GM21576 (cell line): ENCODE data around the gene ADGRG6.

Experiments
- ATAC-seq: cut with Tn5 transposase; IDR thresholded peaks from one replicate; pipeline ENCODE4 v1.9.1; 2021; ENCODE audit warnings: mild to moderate bottlenecking, moderate library complexity; ENCODE audit not compliant: unreplicated experiment

ADGRG6 gene

GRCh38 chr6:142320366-142320765 is 18.6 kb downstream of the ADGRG6 start:
- no peak for ATAC-seq

DNA sequence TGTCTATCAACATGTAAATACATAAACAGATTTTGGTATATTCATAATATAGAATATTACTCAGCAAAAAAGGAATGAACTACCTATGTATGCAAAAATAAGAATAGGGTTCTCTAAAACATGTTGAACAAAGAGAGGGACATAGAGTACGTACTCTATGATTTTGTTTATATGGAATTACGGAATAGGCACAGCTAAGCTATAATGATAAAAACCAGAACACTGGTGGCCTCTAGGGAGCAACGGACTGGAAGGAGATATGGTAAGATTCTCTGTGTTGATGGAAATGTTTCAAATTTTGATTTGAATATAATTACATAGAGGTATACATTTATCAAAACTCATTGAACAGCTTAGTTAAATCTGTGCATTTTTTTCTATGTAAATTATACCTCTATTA is 19.6 kb downstream of the ADGRG6 start:
- no peak for ATAC-seq

DNA sequence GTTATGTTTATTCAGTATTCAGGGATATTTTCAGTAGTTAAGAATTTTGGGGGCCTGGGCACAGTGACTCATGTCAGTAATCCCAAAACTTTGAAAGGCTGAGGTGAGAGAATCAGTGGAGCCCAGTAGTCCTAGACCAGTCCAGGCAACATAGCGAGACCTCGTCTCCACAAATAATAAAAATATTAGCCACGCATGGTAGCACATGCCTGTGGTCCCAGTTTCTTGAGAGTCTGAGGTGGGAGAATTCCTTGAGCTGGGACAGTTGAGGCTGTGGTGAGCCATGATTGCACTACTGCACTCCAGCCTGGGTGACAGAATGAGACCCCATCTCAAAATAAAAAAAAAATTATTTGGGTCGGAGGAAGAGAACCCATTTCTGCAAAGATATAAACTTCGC is 20.3 kb downstream of the ADGRG6 start:
- no peak for ATAC-seq

DNA sequence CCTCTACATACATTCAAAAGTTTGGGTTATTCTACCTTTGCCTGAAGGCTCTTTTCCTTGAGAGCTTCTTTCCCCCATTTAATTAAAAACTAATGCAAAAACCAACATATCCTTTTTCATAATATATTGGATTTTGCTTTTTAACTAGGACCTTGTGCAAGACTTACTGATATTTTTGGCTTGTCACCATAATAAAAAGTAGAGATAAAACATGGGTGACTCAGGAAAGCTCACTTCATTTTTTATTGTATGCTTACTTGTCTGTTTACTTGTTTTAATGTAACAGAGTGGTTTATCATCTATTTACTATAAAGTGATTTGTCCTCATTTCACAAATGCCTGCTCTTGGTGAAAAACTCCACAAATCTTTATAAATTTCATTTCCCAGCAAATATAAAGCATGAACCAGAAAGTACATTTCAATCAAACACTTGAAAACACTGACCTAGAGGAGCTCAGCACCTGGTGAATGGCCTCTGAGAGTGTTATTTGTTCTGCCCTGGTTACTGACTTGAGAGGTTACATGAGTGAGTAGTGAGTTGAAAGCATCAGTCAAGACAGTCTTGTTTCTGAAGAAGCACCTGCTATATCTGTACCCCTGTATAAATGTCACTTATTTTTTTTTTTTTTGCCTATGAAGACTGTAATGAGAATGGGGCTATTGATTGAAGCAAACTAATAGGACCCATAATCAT is 20.8 kb downstream of the ADGRG6 start:
- no peak for ATAC-seq

GRCh38 chr6:142323377-142323776 is 21.6 kb downstream of the ADGRG6 start:
- ATAC-seq: no peak

GRCh38 chr6:142324111-142324510 is 22.3 kb downstream of the ADGRG6 start:
- no peak for ATAC-seq

- no peak for ATAC-seq
Observed at GRCh38 chr6:142325111-142325510, 23.3 kb downstream of the ADGRG6 start.

GRCh38 chr6:142326540-142326939 is 24.7 kb downstream of the ADGRG6 start:
- no peak for ATAC-seq

DNA sequence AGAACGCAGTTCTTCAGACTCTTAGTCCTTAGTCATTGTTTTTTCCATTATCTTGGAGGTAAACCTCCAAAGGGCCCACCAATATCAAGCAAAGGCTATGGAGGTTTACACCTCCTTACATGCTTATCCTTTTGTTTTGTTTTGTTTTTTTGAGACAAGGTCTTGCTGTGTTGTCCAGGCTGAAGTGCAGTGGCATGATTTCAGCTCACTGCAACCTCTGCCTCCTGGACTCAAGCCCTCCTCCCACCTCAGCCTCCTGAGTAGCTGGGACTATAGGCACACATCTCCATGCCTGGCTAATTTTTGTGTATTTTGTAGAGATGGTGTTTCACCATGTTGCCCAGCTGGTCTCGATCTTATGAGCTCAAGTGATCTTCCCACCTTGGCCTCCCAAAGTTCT is 26.3 kb downstream of the ADGRG6 start:
- ATAC-seq: no peak

GRCh38 chr6:142329486-142330113 is 27.8 kb downstream of the ADGRG6 start:
- no peak for ATAC-seq

DNA sequence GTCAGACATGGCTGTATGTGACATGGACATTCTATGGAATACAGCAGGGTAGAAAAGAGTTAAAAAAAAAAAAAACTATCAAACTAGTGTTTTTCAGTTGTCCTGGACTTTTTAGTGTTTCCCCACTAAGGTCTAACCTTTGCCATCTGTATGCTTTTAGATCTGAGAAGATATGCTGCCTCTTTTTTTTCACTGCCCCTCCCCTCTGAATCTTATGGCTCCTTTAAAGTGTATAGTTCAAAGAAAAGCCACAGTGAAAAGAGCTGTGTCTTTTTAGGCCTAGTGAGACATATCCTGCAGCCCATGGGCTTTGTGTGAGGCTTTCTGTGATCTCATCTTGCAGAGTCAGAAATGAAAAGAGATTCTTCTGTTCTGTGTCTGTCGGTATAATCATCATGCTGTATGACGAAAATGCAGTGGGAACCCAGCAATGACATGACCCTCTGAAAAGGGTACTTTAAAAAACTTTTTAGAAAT is 29.3 kb downstream of the ADGRG6 start:
- ATAC-seq: no peak

DNA sequence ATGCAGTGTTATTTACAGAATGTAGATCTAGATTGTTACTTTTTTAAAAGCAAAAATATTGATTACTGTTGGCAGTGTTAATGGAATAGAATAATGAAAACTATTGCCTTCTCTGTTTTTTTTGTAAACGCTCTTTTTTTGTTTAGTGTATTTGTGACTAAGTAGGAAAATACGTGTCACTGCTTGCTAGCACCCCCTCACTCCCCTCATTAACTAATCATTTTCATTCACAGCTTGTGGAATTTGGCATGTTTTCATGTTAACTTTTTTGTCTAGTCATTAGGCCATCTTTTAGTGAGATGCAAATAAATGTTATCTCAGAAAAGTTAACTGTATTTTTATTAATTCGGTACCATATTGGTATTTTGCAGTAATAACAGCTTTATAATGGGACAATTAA is 29.8 kb downstream of the ADGRG6 start:
- ATAC-seq: no peak

DNA sequence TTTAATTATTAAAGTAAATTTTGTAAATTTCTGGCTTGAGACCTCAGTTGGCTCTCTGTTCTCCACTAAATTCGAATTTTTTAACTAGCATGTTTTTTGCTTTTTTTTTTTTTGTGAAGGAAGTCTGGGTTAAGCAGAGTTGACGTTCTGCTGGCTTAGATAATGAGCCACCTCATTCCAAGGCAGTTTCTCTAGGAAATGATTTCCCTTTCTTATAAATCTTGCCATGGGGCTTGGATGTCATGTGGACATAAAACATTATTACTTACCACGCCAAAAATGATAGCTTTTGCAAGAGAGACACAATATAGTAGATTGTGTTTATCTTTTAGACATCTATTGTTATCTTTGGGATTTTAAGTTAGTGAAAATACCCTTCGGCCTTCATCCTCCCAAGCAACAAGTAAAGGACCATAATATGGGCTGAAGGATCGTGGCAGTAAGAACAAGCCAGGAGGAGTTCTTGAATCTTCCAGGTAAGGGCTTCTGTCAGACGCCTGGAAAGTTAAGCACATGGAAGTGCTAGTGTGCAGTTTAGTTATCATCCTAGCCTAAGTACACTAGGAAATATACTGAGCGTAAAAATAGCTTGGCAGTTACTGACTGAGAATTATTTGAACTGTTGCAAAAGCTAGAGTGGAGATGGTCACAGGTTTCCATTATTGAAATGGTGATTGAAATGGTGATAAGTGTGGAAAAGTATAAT is 30.7 kb downstream of the ADGRG6 start:
- no peak for ATAC-seq

- ATAC-seq: no peak
Observed at GRCh38 chr6:142333431-142333830, 31.6 kb downstream of the ADGRG6 start.

- no peak for ATAC-seq
Observed at GRCh38 chr6:142334294-142334693, 32.5 kb downstream of the ADGRG6 start.

- ATAC-seq: no peak
Observed at GRCh38 chr6:142335415-142335814, 33.6 kb downstream of the ADGRG6 start.

GRCh38 chr6:142336183-142336582 is 34.4 kb downstream of the ADGRG6 start:
- ATAC-seq: no peak

DNA sequence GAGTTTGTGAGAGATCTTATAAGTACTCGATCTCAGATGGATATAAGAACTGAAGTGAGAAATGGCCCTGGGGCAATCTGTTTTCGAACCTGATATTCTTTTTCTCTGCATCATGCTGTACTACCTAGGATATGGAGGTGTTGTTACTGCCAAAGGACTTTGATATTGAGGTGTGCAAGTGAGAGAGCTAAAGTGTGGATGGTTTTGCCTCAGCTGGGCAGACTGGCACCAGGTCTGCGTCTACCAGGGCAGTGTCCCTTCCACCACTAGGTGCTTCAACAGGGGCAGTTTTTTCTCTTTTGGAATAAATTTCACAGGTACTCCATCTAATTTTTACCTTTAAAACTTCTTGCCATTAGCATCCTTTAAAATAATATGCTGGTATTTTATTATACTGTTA is 35.0 kb downstream of the ADGRG6 start:
- no peak for ATAC-seq

DNA sequence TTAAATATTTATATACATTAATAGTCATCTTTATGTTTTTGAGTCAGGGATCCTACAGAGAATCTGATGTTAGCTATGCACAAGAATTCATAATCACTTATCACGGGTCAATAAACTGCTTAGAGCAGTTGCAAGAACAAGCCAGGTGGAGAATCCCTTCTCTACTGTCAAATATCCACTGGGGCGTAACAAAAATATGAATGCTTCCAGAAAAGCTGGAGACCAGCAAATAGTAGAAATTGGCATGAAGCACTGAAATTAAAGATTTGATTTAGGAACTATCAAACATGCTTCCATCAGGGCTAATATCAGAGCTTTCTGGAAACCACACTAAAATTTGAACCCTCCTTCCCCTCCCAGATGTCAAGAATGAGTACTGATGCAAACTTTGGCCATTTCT is 37.3 kb downstream of the ADGRG6 start:
- no peak for ATAC-seq

GRCh38 chr6:142339968-142340658 is 38.3 kb downstream of the ADGRG6 start:
- ATAC-seq: no peak

DNA sequence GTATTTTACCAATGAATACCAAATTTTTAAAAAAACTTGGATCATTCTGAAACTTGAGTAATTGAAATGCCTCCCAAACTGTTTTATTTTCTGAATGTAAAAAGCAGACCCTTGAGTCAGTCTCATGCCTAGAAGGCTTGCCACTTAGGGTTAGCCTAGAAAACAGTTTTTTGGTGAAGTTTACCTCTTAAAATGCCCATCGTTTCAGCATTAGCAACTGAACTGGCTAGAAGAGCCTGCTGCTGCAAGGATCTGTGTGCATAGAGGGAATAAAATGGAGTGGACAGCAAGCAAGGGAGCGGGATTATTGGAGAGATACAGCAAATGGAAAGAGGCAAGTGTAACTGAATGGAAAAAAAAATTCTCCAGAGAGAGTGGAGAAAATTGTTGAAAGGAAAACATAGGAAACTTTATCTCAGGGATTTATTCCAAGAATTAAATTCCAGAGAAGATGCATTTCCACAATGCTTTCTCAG is 40.1 kb downstream of the ADGRG6 start:
- no peak for ATAC-seq
